ENCODE data around the gene ARCN1.

Gene ARCN1

GRCh38 chr11:118621784-118622375 lies 49.7 kb downstream of the ARCN1 start:
- no peak for DNase-seq (ENCODE audit: low read depth)

GRCh38 chr11:118622376-118623268 lies 50.4 kb downstream of the ARCN1 start:
- DNase-seq (ENCODE audit: low read depth) = no peak

- DNase-seq (ENCODE audit: low read depth) = no peak
These were observed 51.1 kb downstream of the ARCN1 start for GRCh38 chr11:118623269-118623655.

GRCh38 chr11:118625036-118625690 lies 53.0 kb downstream of the ARCN1 start:
- DNase-seq (ENCODE audit: low read depth) = no peak

GRCh38 chr11:118625976-118626375 lies 53.8 kb downstream of the ARCN1 start:
- DNase-seq (ENCODE audit: low read depth) = no peak

- no peak for DNase-seq (ENCODE audit: low read depth)
These were observed 55.4 kb downstream of the ARCN1 start for GRCh38 chr11:118627566-118627965.

GRCh38 chr11:118628031-118628430 lies 55.8 kb downstream of the ARCN1 start:
- DNase-seq (ENCODE audit: low read depth) = no peak

- no peak for DNase-seq (ENCODE audit: low read depth)
These were observed 56.2 kb downstream of the ARCN1 start for GRCh38 chr11:118628432-118628831.

- DNase-seq (ENCODE audit: low read depth) = no peak
These were observed 56.8 kb downstream of the ARCN1 start for GRCh38 chr11:118628861-118629549.

- DNase-seq (ENCODE audit: low read depth) = no peak
These were observed 57.8 kb downstream of the ARCN1 start for GRCh38 chr11:118629761-118630661.

GRCh38 chr11:118631142-118631909 lies 59.1 kb downstream of the ARCN1 start:
- no peak for DNase-seq (ENCODE audit: low read depth)

GRCh38 chr11:118632577-118633318 lies 60.5 kb downstream of the ARCN1 start:
- DNase-seq (ENCODE audit: low read depth) = no peak

GRCh38 chr11:118633319-118633690 lies 61.1 kb downstream of the ARCN1 start:
- DNase-seq (ENCODE audit: low read depth) = no peak

- DNase-seq (ENCODE audit: low read depth) = no peak
These were observed 61.8 kb downstream of the ARCN1 start for GRCh38 chr11:118633979-118634378.

GRCh38 chr11:118634431-118635236 lies 62.4 kb downstream of the ARCN1 start:
- DNase-seq (ENCODE audit: low read depth) = no peak

- no peak for DNase-seq (ENCODE audit: low read depth)
These were observed 63.0 kb downstream of the ARCN1 start for GRCh38 chr11:118635237-118635591.

- no peak for DNase-seq (ENCODE audit: low read depth)
These were observed 63.4 kb downstream of the ARCN1 start for GRCh38 chr11:118635642-118636041.

GRCh38 chr11:118636569-118637290 lies 64.5 kb downstream of the ARCN1 start:
- no peak for DNase-seq (ENCODE audit: low read depth)

All from non-pigmented ciliary epithelial cell (primary cell).